ENCODE measurements around the gene SPAG17.
"Not testable (repeated sequence)": the region's sequence is repeated elsewhere in the genome, so short reads cannot be mapped to it uniquely, and the experiment has no call there.

The SPAG17 gene

GRCh38 chr1:117930484-117930883, 254.5 kb downstream of the SPAG17 start:
- H3K4me3 ChIP-seq (ENCODE audit: low read depth, low read length): peak overlapping the region; percentile 99
- no peaks in the 10 kb centered on the region for H3K4me1 ChIP-seq
- no peaks in the 10 kb centered on the region for H3K27me3 ChIP-seq
- no peaks in the 10 kb centered on the region for H3K9me3 ChIP-seq
- no peak for TF ChIP-seq CTCF (IDR thresholded peaks at IDR 0.05; ENCODE audit: low read depth, low read length)
- no peak for DNase-seq
- H3K36me3 ChIP-seq: peaks cover 24% of the 10 kb centered on the region

- Histone ChIP-seq H3K27me3 (no peaks in the 10 kb centered on the region), H3K4me1 (no peaks in the 10 kb centered on the region), H3K36me3 (peaks cover 22% of the 10 kb centered on the region), H3K4me3 (ENCODE audit: low read depth, low read length) (peak overlapping the region; percentile 99), H3K9me3 (no peaks in the 10 kb centered on the region)
- no peak for TF ChIP-seq CTCF (IDR thresholded peaks at IDR 0.05; ENCODE audit: low read depth, low read length)
- DNase-seq: no peak
Measured at GRCh38 chr1:117930173-117930447, 254.9 kb downstream of the SPAG17 start.

GRCh38 chr1:117929343-117930172, 255.5 kb downstream of the SPAG17 start, which contains the start of the genes GDAP2 and WDR3:
TSS of gene GDAP2 (minus strand) at chr1:117929621. CDS start at chr1:117920357, 9,264 bp downstream.
TSS of gene WDR3 (plus strand) at chr1:117929739. CDS start at chr1:117933320, 3,581 bp downstream.
- H3K4me3 ChIP-seq (ENCODE audit: low read depth, low read length): peak within 1 kb of the TSS; percentile 99
- H3K4me1 ChIP-seq: no peaks in the 10 kb centered on the region
- H3K27me3 ChIP-seq: no peaks in the 10 kb centered on the region

GRCh38 chr1:117928881-117929342, 256.1 kb downstream of the SPAG17 start:
- peak; percentile 45 for TF ChIP-seq CTCF (IDR thresholded peaks at IDR 0.05; ENCODE audit: low read depth, low read length)
- peak overlapping the region; percentile 99 for H3K4me3 ChIP-seq (ENCODE audit: low read depth, low read length)
- no peaks in the 10 kb centered on the region for H3K4me1 ChIP-seq
- H3K27me3 ChIP-seq: no peaks in the 10 kb centered on the region
- H3K9me3 ChIP-seq: no peaks in the 10 kb centered on the region
- peaks cover 10% of the 10 kb centered on the region for H3K36me3 ChIP-seq
- peak; percentile 62 for DNase-seq

More at GRCh38 chr1:117929343-117930172, 255.5 kb downstream of the SPAG17 start, which contains the start of the genes GDAP2 and WDR3:
- no peak for TF ChIP-seq CTCF (IDR thresholded peaks at IDR 0.05; ENCODE audit: low read depth, low read length)
- DNase-seq: peak; percentile 98
- peaks cover 16% of the 10 kb centered on the region for H3K36me3 ChIP-seq
- no peaks in the 10 kb centered on the region for H3K9me3 ChIP-seq

GRCh38 chr1:117925981-117926380, 259.0 kb downstream of the SPAG17 start:
- H3K4me1 ChIP-seq: no peaks in the 10 kb centered on the region
- TF ChIP-seq CTCF (IDR thresholded peaks at IDR 0.05; ENCODE audit: low read depth, low read length): no peak
- DNase-seq: no peak

GRCh38 chr1:117922717-117923116, 262.3 kb downstream of the SPAG17 start:
- not testable (repeated sequence) for H3K27me3 ChIP-seq; DNase-seq; H3K4me1 ChIP-seq; H3K9me3 ChIP-seq; H3K4me3 ChIP-seq (ENCODE audit: low read depth, low read length)
- peaks cover 15% of the 10 kb centered on the region for H3K36me3 ChIP-seq

More at GRCh38 chr1:117925981-117926380, 259.0 kb downstream of the SPAG17 start:
- Histone ChIP-seq H3K9me3 (no peaks in the 10 kb centered on the region), H3K27me3 (no peaks in the 10 kb centered on the region), H3K4me3 (ENCODE audit: low read depth, low read length) (no peak overlapping the region), H3K36me3 (no peaks in the 10 kb centered on the region)

All from BE2C (cell line).